Tibial nerve (tissue), 4 donors: ENCODE measurements around the gene DUSP8.

Experiments used
- EP300 ChIP-seq, 2 donors: sonication (generic); formaldehyde crosslinking; IDR thresholded peaks; one replicate each; pipeline ENCODE4 v1.6.1; 2017; ENCODE audit warnings: antibody characterized with exemption in 2 of 2, mild to moderate bottlenecking in 1 of 2
- TF ChIP-seq, protein P1 (sequence below), 5 experiments: fragments of 200-600 bp in 3 of 5; fragments of 450-650 bp in 2 of 5; sonication (generic) in 3 of 5; IDR thresholded peaks; one replicate each; pipeline ENCODE4 v1.5.1; 2016 to 2019; ENCODE audit warnings: antibody characterized with exemption in 5 of 5, mild to moderate bottlenecking in 3 of 5, moderate library complexity in 2 of 5

DNA sequence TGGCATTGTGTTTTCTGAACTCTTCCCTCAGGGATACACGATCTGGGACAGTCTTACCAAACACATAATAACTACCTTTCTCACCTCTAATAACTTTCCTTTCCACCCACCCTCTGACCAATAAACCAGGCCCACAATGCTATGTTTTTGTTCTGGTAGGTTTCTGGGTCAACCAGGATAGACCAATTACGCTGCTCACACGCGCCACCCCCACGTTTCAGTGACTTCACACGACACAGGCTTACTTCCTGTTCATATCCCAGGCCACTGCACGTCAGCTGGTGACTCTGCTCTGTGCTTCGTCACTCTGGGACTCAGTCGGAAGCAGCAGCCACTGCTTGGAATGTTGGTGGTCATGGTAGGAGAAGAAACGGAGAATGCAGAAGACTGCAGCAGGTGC is 47.4 kb upstream of the DUSP8 start:
- TF ChIP-seq, protein P1, sequence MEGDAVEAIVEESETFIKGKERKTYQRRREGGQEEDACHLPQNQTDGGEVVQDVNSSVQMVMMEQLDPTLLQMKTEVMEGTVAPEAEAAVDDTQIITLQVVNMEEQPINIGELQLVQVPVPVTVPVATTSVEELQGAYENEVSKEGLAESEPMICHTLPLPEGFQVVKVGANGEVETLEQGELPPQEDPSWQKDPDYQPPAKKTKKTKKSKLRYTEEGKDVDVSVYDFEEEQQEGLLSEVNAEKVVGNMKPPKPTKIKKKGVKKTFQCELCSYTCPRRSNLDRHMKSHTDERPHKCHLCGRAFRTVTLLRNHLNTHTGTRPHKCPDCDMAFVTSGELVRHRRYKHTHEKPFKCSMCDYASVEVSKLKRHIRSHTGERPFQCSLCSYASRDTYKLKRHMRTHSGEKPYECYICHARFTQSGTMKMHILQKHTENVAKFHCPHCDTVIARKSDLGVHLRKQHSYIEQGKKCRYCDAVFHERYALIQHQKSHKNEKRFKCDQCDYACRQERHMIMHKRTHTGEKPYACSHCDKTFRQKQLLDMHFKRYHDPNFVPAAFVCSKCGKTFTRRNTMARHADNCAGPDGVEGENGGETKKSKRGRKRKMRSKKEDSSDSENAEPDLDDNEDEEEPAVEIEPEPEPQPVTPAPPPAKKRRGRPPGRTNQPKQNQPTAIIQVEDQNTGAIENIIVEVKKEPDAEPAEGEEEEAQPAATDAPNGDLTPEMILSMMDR (IDR thresholded peaks at IDR 0.05) = no peak
- no peak for TF ChIP-seq EP300 (IDR thresholded peaks at IDR 0.05)
